Measurements from ENCODE around the gene CRIP2.

Gene CRIP2

GRCh38 chr14:105466531-105467248 is 7.9 kb upstream of the CRIP2 start:
- Histone ChIP-seq H3K36me3 (replicated peaks; ENCODE audit: low read depth, low read length) (peaks cover 14% of the 10 kb centered on the region), H3K9ac (ENCODE audit: low read length) (no peak overlapping the region)

DNA sequence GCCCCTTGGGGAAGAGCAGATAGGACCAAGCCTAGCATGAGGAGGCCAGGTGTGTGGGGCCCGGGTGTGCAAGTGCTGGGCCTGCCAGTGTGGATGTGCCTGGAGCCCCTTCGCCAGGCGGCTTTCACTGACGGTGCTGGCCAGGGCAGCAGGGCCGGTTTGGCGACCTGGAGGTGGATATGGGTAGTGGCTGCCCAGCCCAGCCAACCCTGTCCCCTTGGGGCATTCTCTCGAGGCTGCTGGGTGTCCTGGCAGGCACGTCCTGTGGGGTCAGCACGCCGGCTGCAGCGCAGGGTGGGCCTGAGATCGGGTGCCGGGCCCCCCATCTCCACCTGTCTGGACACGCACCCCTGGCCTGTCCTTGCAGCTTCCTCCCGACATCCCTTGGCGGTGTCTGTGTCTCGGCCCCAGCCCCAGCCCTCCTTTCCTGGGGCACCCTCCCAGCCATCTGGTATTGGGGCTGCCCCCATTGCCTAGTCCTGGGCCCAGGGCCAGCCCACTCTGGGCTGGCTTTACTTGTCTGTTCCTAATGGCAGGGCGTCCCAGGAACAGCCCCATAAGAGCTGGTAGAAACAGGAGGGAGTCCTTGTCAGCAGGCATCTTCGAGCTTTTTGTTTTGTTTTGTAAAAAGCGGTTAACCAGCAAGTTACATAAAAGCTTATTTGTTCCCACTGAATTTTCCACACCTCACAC is 7.2 kb upstream of the CRIP2 start:
- peaks cover 14% of the 10 kb centered on the region for H3K36me3 ChIP-seq (replicated peaks; ENCODE audit: low read depth, low read length)

More at GRCh38 chr14:105466531-105467248, 7.9 kb upstream of the CRIP2 start:
- H3K4me2 ChIP-seq (ENCODE audit: low read length), result no peak overlapping the region
- TF ChIP-seq CTCF (IDR thresholded peaks at IDR 0.05; ENCODE audit: low read depth, low read length), result no peak
- TF ChIP-seq EZH2phosphoT487 (IDR thresholded peaks at IDR 0.05; ENCODE audit: low read depth), result no peak
- no peak overlapping the region for H3K27ac ChIP-seq (ENCODE audit: low read length)
- H4K20me1 ChIP-seq (ENCODE audit: insufficient read depth, low read length), result no peaks in the 10 kb centered on the region
- no peak overlapping the region for H2AFZ ChIP-seq (ENCODE audit: low read depth, low read length)
- no peaks in the 10 kb centered on the region for H3K9me3 ChIP-seq (ENCODE audit: insufficient read depth, low read length)
- H3K4me3 ChIP-seq (ENCODE audit: low read length), result no peak overlapping the region
- H3K4me1 ChIP-seq (ENCODE audit: low read length), result no peaks in the 10 kb centered on the region
- H3K79me2 ChIP-seq (ENCODE audit: low read length), result no peaks in the 10 kb centered on the region
- H3K27me3 ChIP-seq (ENCODE audit: low read depth, low read length), result no peaks in the 10 kb centered on the region

GRCh38 chr14:105467942-105468471 is 6.6 kb upstream of the CRIP2 start:
- H3K27me3 ChIP-seq (ENCODE audit: low read depth, low read length), result no peaks in the 10 kb centered on the region
- H4K20me1 ChIP-seq (ENCODE audit: insufficient read depth, low read length), result no peaks in the 10 kb centered on the region
- H3K4me2 ChIP-seq (ENCODE audit: low read length), result no peak overlapping the region
- no peak overlapping the region for H3K9ac ChIP-seq (ENCODE audit: low read length)
- H3K4me1 ChIP-seq (ENCODE audit: low read length), result no peaks in the 10 kb centered on the region
- no peak for TF ChIP-seq EZH2phosphoT487 (IDR thresholded peaks at IDR 0.05; ENCODE audit: low read depth)
- TF ChIP-seq CTCF (IDR thresholded peaks at IDR 0.05; ENCODE audit: low read depth, low read length), result no peak
- H3K36me3 ChIP-seq (replicated peaks; ENCODE audit: low read depth, low read length), result peaks cover 13% of the 10 kb centered on the region
- no peak overlapping the region for H2AFZ ChIP-seq (ENCODE audit: low read depth, low read length)
- no peak overlapping the region for H3K4me3 ChIP-seq (ENCODE audit: low read length)
- no peak overlapping the region for H3K27ac ChIP-seq (ENCODE audit: low read length)
- no peaks in the 10 kb centered on the region for H3K79me2 ChIP-seq (ENCODE audit: low read length)
- H3K9me3 ChIP-seq (ENCODE audit: insufficient read depth, low read length), result no peaks in the 10 kb centered on the region

More for the DNA sequence above, 7.2 kb upstream of the CRIP2 start:
- Histone ChIP-seq H3K4me3 (ENCODE audit: low read length) (no peak overlapping the region), H3K79me2 (ENCODE audit: low read length) (no peaks in the 10 kb centered on the region), H3K9me3 (ENCODE audit: insufficient read depth, low read length) (no peaks in the 10 kb centered on the region), H2AFZ (ENCODE audit: low read depth, low read length) (no peak overlapping the region), H3K27ac (ENCODE audit: low read length) (no peak overlapping the region), H3K4me1 (ENCODE audit: low read length) (no peaks in the 10 kb centered on the region), H3K27me3 (ENCODE audit: low read depth, low read length) (no peaks in the 10 kb centered on the region), H4K20me1 (ENCODE audit: insufficient read depth, low read length) (no peaks in the 10 kb centered on the region), H3K4me2 (ENCODE audit: low read length) (no peak overlapping the region), H3K9ac (ENCODE audit: low read length) (no peak overlapping the region)
- TF ChIP-seq CTCF (IDR thresholded peaks at IDR 0.05; ENCODE audit: low read depth, low read length) (no peak), EZH2phosphoT487 (IDR thresholded peaks at IDR 0.05; ENCODE audit: low read depth) (no peak)

- Histone ChIP-seq H4K20me1 (ENCODE audit: insufficient read depth, low read length) (no peaks in the 10 kb centered on the region), H3K79me2 (ENCODE audit: low read length) (no peaks in the 10 kb centered on the region), H2AFZ (ENCODE audit: low read depth, low read length) (no peak overlapping the region), H3K4me3 (ENCODE audit: low read length) (no peak overlapping the region), H3K36me3 (replicated peaks; ENCODE audit: low read depth, low read length) (peaks cover 6% of the 10 kb centered on the region), H3K4me2 (ENCODE audit: low read length) (no peak overlapping the region), H3K27me3 (ENCODE audit: low read depth, low read length) (no peaks in the 10 kb centered on the region), H3K9me3 (ENCODE audit: insufficient read depth, low read length) (no peaks in the 10 kb centered on the region), H3K4me1 (ENCODE audit: low read length) (peaks cover 2% of the 10 kb centered on the region; the same call in 1 of the 2 replicates), H3K27ac (ENCODE audit: low read length) (no peak overlapping the region), H3K9ac (ENCODE audit: low read length) (no peak overlapping the region)
- no peak for TF ChIP-seq CTCF (IDR thresholded peaks at IDR 0.05; ENCODE audit: low read depth, low read length)
- no peak for TF ChIP-seq EZH2phosphoT487 (IDR thresholded peaks at IDR 0.05; ENCODE audit: low read depth)
Observed at GRCh38 chr14:105468621-105469241, 5.9 kb upstream of the CRIP2 start.

All from OCI-LY3 (cell line).